Skin epidermis (tissue), 12 donors: Measurements from ENCODE around the gene INSM1.
"Not testable (repeated sequence)": the region's sequence is repeated elsewhere in the genome, so short reads cannot be mapped to it uniquely, and the experiment has no call there.

Source experiments
- H3K27ac ChIP-seq, 21 experiments: fragments of 200-600 bp; sonication (generic) in 11 of 21; one replicate each; pipeline ENCODE4 v1.5.0; 2020; ENCODE audit warnings: mild to moderate bottlenecking in 3 of 21, inconsistent platforms in 2 of 21, moderate library complexity in 2 of 21
- H3K4me3 ChIP-seq, 7 experiments: fragments of 200-600 bp; sonication (generic) in 2 of 7; one replicate each; pipeline ENCODE4 v1.5.0; 2020; ENCODE audit warnings: inconsistent platforms in 2 of 7, mild to moderate bottlenecking in 2 of 7, moderate library complexity in 1 of 7

Gene INSM1

DNA sequence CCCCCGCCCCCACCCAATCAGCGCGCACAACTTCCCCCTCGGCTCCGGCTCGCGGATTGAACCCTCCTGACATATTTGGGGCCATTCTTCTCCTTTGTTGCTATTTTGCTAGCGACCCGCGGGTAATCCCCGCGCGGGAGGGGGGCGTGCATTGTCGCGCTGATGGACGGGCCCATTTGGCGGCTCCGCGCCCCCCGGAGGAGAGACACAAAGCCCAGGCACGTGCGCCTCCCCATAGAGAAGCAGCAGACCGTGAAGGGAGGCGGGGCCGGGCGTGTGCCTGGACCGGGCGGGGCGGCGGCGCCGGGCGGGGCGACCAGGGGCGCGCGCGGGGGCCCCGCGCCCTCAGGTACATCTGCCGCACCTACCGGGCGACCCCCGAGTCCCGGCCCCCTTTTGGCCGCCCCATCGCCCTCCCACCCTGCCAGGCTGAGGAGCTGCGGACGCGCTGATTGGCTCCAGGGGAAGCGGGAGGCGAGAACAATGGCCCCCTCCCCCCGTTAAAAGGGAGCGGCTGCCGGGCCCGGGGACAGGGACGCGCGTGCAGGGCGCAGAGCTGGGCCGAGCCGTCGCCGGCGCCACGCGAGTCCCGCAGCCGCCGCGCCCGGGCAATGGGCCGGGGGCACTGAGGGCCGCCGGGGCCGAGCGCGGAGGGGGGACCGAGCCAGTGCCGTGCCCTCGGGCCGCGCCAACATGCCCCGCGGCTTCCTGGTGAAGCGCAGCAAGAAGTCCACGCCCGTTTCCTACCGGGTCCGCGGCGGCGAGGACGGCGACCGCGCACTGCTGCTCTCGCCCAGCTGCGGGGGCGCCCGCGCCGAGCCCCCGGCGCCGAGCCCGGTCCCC, at the start of gene INSM1:
Gene INSM1, plus strand, starts transcription at position 530 of the 843 bp plus-strand sequence. Its CDS starts 164 bp downstream, at position 694.
- Histone ChIP-seq H3K4me3 (peak within 1 kb of the TSS in 5 of 7 experiments; percentile 14 to 38 (median 25)), H3K27ac (no peak within 1 kb of the TSS)

DNA sequence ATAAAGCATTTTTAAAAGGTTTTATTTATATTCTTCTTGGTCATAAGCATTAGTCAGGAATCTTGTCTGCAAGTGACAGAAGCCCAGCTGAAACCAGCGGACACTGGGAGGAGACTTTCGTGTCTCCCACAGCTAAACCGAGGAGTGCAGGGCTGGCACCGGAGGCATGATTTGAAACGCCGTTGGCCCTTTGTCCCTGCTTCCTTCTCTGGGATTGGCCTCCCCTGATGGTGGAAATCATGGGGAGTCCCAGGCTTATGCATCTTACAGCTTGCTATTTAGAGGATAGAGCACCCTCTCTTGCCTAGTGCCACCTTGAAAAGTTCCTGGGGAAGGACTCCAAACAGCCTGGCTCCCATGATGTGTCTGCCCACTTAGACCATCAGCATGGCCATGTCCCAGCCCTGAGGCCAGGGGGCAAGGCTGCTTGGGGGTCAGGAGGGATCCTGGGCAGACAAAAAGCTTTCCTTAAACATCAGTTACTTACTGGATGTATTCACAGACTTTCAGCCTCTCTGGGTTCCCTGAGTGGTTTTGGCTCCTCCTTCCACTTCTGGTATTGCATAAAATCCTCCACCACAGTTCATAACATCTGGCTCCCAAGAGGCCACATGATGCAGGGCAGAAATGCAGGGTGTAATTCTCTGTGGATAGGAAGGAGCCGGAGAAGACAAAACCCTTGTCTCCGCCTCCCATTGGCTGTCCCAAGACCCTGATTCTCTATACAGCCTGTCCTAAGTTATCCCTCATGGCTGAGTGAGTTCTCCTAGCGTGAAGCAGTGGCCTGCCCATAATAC, 49.3 kb upstream of the INSM1 start:
- H3K4me3 ChIP-seq = no peak overlapping the region
- H3K27ac ChIP-seq = peak overlapping the region in 6 of 21 experiments; percentile 9 to 60 (median 18)

DNA sequence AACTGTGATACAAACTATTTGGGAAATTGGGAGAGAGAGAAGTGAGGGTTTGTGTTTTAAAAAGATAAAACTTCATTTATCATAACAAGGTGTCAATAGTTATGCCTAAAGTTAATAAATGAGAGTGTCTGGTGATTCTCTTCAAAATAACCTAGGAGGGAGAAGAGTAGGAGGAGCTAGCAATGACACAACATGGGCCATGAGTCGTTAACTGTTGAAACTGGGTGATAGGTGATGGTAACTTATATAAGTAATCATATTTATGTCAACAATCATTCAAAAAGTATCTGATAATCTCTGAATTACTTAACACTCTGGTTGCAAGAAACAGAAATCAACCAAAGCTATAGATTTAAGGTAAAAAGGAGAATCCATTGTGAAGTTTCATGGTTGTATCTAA, 46.8 kb upstream of the INSM1 start:
- no peak overlapping the region for H3K4me3 ChIP-seq
- H3K27ac ChIP-seq = no peak overlapping the region

DNA sequence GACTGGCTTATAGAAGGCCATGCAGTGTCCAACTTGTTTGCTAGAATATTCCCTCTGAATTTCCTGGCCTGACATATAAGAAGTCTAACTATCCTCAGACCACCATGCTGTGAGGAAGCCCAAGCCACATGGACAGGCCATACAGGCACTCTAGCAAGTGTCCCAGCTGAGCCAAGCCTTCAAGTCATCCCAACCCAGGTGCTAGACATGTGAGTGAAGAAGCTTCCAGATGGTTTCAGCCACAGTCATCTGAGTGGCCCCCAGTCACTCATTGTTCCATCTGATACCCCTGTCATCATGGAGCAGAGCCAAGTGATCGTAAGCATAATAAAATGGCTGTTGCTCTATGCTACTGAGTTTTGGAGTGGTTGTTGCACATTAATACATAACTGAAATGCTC, 46.0 kb upstream of the INSM1 start:
- no peak overlapping the region for H3K27ac ChIP-seq
- no peak overlapping the region for H3K4me3 ChIP-seq

- no peak overlapping the region for H3K4me3 ChIP-seq
Observed at GRCh38 chr20:20322912-20323311, 45.0 kb upstream of the INSM1 start.

GRCh38 chr20:20327746-20328145, 40.2 kb upstream of the INSM1 start:
- Histone ChIP-seq H3K27ac (no peak overlapping the region), H3K4me3 (no peak overlapping the region)

More at GRCh38 chr20:20322912-20323311, 45.0 kb upstream of the INSM1 start:
- H3K27ac ChIP-seq = no peak overlapping the region

GRCh38 chr20:20329564-20329963, 38.3 kb upstream of the INSM1 start:
- Histone ChIP-seq H3K4me3 (no peak overlapping the region), H3K27ac (no peak overlapping the region)

GRCh38 chr20:20331156-20331555, 36.7 kb upstream of the INSM1 start:
- H3K27ac ChIP-seq = peak overlapping the region in 1 of 21 experiments; percentile 10
- H3K4me3 ChIP-seq = no peak overlapping the region

GRCh38 chr20:20331817-20332216, 36.1 kb upstream of the INSM1 start:
- peak overlapping the region in 1 of 21 experiments; percentile 10 for H3K27ac ChIP-seq
- H3K4me3 ChIP-seq = no peak overlapping the region

DNA sequence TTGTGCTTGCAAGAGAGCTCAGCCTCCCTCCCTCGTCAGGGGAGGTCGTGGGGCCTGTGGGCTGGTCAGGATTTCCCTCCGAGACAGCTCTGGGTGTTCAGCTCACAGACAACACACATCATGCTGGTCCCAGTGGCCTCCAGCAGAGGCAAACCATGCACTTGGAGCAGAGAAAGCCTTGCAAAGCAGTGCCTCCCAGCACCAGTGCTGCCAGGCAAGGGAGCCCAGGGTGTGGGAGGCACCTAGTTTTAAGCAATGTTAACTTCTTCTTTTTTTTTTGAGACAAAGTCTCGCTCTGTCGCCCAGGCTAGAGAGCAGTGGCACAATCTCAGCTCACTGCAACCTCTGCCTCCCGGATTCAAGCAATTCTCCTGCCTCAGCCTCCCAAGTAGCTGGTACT, 34.0 kb upstream of the INSM1 start:
- H3K27ac ChIP-seq = peak overlapping the region in 3 of 21 experiments; percentile 36 to 64 (median 40)
- no peak overlapping the region for H3K4me3 ChIP-seq

- H3K4me3 ChIP-seq = no peak overlapping the region
- peak overlapping the region in 3 of 21 experiments; percentile 13 to 64 (median 36) for H3K27ac ChIP-seq
Observed at GRCh38 chr20:20334489-20334888, 33.4 kb upstream of the INSM1 start.

DNA sequence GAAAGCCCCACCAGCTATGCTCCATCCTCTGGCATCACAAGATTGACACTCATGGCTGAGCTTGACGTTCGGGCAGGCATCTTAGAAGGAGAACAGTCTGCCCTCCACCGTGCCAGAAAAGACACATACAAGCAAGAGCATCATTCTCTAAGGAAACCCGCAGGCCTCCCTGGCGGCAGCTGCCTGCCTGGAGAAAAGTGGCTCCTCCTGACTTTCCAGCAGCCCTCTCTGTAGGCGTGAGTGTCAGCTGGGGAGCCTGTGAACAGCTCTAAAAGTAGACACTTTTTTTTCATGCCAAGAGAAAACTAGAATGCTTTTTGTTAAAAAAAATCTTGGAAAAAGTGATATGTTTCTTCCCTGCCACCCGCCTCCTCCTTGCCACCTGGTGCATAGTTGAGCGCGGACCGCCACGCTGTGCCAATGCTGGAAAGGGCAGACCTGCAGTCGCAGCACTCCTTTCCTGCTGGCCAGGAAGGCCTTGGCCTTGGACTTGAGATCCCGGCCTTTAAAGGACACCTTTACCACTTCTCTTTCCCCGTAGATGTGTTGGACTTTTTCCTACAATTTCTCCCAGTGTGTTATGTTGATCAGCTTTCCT, 29.7 kb upstream of the INSM1 start:
- no peak overlapping the region for H3K27ac ChIP-seq
- H3K4me3 ChIP-seq = no peak overlapping the region

DNA sequence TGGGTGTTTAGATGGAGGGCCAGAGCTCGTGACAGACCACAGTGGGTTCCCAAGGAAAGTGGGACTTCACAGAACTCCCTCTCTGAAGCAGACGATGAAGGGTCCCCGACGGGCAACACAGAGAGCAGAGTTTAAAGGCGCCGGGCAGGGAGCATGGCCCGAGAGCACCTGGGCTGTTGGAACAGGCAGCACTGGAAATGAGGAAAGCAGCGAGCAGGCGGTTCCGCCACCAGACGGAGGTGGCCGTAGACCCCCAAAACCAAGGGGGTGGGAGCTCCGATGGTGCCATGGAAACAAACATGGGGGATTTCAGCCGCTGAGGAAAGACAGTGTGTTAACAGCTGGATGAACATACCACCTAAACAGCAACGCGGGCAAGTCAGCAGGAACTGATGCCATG, 27.5 kb upstream of the INSM1 start:
- Histone ChIP-seq H3K27ac (no peak overlapping the region), H3K4me3 (no peak overlapping the region)

DNA sequence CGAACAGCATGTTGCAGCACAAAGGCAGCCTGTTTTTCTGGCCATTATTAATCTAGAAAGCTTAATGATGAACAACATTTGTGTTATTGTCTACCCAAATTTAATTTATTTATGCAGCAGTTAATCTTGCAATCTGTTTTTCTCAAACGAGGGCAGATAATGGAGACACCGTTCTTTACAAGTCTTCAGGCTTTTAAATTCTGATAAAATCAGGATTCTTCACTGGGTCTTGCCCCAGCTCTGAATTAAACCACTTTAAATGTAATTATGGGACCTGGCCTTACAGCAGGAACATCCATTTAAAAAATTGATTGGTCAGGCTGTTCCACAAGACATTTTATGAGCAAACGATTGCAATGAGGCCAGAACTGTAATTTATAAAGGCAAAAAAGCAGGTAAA, 26.5 kb upstream of the INSM1 start:
- H3K4me3 ChIP-seq = no peak overlapping the region
- no peak overlapping the region for H3K27ac ChIP-seq

- no peak overlapping the region for H3K4me3 ChIP-seq
Observed at GRCh38 chr20:20342066-20342465, 25.8 kb upstream of the INSM1 start.

DNA sequence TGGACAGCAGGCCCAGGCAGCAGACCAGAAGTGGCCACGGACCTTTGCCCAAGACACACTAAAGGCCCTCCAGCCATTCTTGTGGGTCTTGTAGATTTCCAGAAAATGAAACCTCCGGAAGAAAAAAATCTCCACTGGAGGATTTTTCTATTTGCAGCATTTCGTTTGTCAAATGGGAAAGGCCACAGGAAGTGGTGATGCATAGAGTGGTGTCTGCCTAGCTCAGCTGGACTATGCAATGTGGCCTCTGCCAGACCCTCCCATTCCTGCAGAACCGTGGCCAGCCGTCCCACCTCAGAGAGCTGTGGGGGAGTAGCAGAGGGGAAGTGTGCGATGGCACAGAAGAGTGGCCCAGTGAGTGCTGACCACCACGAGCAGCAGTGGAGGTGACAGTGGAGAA, 24.0 kb upstream of the INSM1 start:
- no peak overlapping the region for H3K4me3 ChIP-seq
- no peak overlapping the region for H3K27ac ChIP-seq

More at GRCh38 chr20:20342066-20342465, 25.8 kb upstream of the INSM1 start:
- no peak overlapping the region for H3K27ac ChIP-seq

DNA sequence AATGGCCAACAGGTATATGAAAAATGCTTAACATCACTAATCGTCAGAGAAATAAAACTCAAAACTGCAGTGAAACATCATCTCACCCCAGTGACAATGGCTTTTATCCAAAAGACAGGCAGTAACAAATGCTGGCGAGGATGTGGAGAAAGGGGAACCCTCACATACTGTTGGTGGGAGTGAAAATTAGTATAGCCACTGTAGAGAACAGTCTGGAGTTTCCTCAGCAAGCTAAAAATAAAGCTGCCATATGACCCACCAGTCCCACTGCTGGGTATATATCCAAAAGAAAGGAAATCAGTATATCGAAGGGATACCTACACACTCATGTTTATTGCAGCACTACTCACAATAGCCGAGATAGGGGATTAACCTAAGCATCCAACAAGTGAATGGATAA, 23.4 kb upstream of the INSM1 start:
- no peak overlapping the region for H3K27ac ChIP-seq
- H3K4me3 ChIP-seq = no peak overlapping the region

DNA sequence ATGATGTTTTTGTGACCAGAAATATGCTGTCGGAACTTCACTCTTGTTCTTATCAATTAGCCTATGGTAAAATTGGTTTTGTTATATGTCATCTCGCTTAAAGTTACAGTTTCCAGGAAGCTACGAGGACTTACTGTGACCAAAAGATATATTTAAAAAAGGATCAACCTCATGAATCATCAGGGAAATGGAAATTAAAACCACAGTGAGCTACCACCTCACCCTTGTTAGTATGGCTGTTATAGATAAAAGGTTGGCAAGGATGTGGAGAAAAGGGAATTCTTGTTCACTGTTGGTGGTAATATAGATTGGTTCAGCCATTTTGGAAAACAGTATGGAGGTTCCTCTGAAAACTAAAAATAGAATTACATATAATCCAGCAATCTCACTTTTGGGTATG, 14.3 kb upstream of the INSM1 start:
- H3K27ac ChIP-seq = no peak overlapping the region
- no peak overlapping the region for H3K4me3 ChIP-seq

GRCh38 chr20:20355503-20355902, 12.4 kb upstream of the INSM1 start:
- H3K4me3 ChIP-seq = not testable (repeated sequence)

GRCh38 chr20:20358801-20359200, 9.1 kb upstream of the INSM1 start:
- no peak overlapping the region for H3K27ac ChIP-seq
- no peak overlapping the region for H3K4me3 ChIP-seq

More at GRCh38 chr20:20355503-20355902, 12.4 kb upstream of the INSM1 start:
- H3K27ac ChIP-seq = not testable (repeated sequence)
